ENCODE results near the gene SETD5.

- no peak for TF ChIP-seq POLR2AphosphoS5 (IDR thresholded peaks at IDR 0.05; ENCODE audit: borderline replicate concordance, low read depth, low read length)
- no peak for TF ChIP-seq EZH2 (IDR thresholded peaks at IDR 0.05)
Observed at GRCh38 chr3:9402410-9403228, 5.2 kb downstream of the SETD5 start.

Data from SK-N-MC (cell line).